ENCODE results near the gene PWWP2B.

PWWP2B gene

DNA sequence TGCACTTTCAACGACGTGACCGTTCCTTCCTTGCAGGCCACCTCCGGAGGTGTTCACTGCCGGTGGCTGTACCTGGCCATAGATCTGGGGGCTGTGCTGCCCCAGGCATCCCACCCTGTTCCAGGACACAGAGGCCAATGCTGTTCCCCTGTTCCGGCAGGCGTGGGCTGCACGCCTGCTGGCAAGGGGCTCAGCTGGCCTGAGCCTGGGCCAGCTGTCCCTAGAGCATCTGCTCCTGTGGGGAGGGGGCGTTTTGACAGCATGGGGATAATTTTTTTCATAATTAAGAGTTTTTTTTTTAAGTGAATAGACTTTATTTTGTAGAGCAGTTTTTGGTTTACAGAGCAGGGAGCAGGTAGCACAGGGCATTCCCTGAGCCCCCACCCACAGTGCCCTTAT lies 28.8 kb downstream of the PWWP2B start:
- no peak overlapping the region for H3K4me3 ChIP-seq (replicated peaks; ENCODE audit: low read depth, low read length)
- TF ChIP-seq, protein P1, sequence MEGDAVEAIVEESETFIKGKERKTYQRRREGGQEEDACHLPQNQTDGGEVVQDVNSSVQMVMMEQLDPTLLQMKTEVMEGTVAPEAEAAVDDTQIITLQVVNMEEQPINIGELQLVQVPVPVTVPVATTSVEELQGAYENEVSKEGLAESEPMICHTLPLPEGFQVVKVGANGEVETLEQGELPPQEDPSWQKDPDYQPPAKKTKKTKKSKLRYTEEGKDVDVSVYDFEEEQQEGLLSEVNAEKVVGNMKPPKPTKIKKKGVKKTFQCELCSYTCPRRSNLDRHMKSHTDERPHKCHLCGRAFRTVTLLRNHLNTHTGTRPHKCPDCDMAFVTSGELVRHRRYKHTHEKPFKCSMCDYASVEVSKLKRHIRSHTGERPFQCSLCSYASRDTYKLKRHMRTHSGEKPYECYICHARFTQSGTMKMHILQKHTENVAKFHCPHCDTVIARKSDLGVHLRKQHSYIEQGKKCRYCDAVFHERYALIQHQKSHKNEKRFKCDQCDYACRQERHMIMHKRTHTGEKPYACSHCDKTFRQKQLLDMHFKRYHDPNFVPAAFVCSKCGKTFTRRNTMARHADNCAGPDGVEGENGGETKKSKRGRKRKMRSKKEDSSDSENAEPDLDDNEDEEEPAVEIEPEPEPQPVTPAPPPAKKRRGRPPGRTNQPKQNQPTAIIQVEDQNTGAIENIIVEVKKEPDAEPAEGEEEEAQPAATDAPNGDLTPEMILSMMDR (IDR thresholded peaks at IDR 0.05; ENCODE audit: low read length, missing control alignments): no peak
- no peak for DNase-seq (ENCODE audit: low read depth)

DNA sequence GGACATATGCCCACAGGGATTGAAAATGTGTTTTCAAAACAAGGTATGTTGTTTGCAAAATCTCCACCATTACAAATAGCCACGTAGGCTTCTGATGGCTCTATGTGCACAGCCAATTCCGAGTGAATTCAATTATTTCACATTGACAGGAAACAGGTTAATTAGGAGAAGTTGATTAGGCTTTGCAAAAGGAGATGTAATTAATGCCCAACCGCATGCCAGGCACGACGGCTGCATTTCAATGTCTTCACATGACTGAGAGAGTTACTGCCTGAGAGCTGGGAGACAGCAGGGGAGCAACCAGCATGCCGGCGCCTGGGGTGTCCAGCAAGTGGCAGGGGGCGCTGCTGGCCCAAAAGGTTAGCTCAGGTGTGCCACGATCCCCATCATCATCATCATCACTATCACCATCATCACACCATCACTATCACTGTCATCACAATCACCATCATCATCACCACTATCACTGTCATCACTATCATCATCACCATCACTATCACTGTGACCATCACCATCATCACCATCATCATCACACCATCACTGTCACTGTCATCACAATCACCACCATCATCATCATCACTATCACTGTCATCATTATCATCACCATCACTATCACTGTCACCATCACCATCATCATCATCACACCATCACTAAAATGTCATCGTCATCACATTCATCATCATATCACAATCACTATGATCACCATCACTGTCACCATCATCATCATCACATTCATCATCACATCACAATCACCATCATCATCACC lies 30.2 kb downstream of the PWWP2B start:
- no peak overlapping the region for H3K4me3 ChIP-seq (replicated peaks; ENCODE audit: low read depth, low read length)
- TF ChIP-seq, protein P1 (IDR thresholded peaks at IDR 0.05; ENCODE audit: low read length, missing control alignments): no peak
- DNase-seq (ENCODE audit: low read depth): no peak

DNA sequence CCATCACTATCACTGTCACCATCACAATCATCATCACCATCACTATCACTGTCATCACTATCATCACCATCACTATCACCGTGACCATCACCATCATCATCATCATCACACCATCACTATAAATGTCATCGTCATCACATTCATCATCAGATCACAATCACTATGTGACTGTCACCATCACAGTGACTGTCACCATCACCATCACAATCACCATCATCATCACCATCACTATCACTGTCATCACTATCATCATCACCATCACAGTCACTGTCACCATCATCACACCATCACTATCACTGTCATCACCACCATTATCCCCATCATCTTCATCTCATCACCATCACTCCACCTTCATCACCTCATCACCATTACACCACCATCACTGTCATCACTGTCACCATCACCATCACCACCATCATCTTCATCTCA lies 31.0 kb downstream of the PWWP2B start:
- H3K4me3 ChIP-seq (replicated peaks; ENCODE audit: low read depth, low read length): no peak overlapping the region
- TF ChIP-seq, protein P1 (IDR thresholded peaks at IDR 0.05; ENCODE audit: low read length, missing control alignments): no peak
- DNase-seq (ENCODE audit: low read depth): no peak

DNA sequence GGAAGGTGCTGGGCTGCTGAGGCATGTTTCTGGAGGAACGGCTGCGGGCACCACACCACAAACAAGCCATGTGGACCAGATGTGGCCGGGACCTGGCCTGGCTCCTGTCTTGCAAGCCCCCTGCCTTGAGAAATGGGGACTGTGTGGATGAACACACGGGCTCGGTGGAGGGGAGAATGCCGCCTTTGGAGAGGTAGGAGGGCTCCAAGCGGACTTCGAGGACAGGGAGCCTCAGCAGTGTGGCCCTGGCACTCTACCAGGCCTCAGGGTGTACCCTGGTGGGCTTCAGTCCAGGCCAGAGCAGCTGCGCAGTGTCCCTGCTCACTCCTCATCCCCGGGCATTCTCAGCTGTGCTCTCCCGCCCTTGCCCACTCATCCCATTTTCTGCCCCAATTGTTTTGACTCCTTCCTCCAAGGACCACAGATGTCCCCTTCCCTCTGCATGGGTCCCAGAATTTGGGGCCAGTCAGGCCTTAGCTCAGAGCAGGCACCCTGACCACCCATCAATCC lies 31.5 kb downstream of the PWWP2B start:
- TF ChIP-seq, protein P1 (IDR thresholded peaks at IDR 0.05; ENCODE audit: low read length, missing control alignments): no peak
- no peak overlapping the region for H3K4me3 ChIP-seq (replicated peaks; ENCODE audit: low read depth, low read length)
- DNase-seq (ENCODE audit: low read depth): no peak

DNA sequence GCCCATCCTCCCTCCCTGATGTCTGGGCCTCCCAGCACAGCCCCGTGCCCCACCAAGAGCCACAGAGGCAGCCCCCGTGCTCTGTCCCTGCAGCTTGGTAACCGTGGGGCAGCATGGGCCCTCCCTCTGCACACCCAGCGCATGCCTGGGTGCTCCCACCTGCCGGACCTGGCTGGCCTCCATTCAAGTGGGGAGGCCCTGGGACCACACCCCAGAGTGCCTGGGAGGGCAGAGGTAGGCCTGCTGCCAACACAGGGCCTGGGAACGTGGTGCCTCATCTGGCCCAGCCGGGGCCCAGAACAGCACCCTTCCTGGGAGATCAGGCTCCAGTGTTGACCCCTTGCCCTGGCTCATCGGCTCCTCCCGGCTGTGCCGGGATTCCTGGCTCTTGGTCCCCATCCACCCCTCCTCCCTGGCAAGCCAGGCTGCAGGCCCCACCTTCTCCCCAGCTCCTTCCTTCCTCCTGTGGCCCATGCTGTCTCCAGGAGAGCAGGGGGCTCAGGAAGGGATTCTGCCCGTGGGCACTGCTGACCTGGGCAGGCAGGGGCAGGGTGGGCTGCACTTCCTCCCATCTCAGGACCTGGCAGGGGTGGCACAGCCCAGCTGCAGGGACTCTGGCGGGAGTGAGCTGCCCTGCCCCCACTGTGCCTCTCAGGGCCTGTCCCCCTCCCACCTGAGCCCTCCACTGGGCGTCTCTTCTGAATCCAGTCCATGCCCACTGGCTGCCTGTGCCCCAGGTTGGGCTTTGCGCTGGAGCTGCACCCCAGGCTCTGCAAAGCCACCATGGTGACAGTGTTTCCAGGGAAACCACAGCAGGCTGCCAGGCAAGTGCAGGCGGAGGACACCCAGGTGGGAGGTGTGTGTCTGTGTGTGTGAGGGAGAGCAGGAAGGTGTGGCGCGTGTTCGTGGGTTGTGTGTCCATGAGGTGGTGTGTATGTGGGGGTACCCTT lies 32.6 kb downstream of the PWWP2B start:
- no peak for DNase-seq (ENCODE audit: low read depth)
- no peak overlapping the region for H3K4me3 ChIP-seq (replicated peaks; ENCODE audit: low read depth, low read length)
- TF ChIP-seq, protein P1 (IDR thresholded peaks at IDR 0.05; ENCODE audit: low read length, missing control alignments): no peak

DNA sequence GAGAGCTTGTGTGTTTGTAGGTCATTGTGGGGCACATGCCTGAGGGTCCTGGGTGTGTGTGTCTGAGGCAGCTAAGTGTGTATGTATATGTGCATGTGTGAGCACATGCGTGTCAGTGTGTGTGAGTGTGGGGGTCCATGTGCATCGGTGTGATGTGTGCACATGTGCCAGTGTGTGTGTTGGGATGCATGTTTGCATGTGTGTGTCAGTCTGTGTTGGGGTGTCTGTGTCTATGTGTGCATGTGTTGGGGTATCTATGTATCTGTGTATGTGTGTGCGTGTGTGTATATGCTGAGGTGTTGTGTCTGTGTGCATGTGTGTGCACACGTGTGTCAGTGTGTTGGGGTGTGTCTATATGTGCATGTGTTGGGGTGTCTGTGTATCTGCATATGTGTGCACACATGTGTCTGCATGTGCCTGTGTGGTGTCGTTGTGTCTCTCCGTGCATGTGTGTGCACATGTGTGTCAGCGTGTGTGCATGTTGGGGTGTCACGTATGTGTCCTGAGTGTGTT lies 33.3 kb downstream of the PWWP2B start:
- no peak overlapping the region for H3K4me3 ChIP-seq (replicated peaks; ENCODE audit: low read depth, low read length)
- TF ChIP-seq, protein P1 (IDR thresholded peaks at IDR 0.05; ENCODE audit: low read length, missing control alignments): no peak
- no peak for DNase-seq (ENCODE audit: low read depth)

Measured in fibroblast of pulmonary artery (primary cell).